Hippocampal formation (tissue), 2 donors: ENCODE measurements around the gene RIN3.
A peak's percentile ranks its signal among the peaks of the same experiment; 100 is the strongest.
"Not testable (repeated sequence)": the region's sequence is repeated elsewhere in the genome, so short reads cannot be mapped to it uniquely, and the experiment has no call there.

ENCODE experiments used
- DNase-seq, 2 donors: peaks; one replicate each; lab custom pipeline; 2025; lab: John Stamatoyannopoulos, UW

RIN3 gene

GRCh38 chr14:92531106-92531873 lies 17.7 kb downstream of the RIN3 start:
- DNase-seq, result no peak

- no peak for DNase-seq
These were observed 19.0 kb downstream of the RIN3 start for GRCh38 chr14:92532490-92533163.

GRCh38 chr14:92534932-92535643 lies 21.5 kb downstream of the RIN3 start:
- no peak for DNase-seq

- DNase-seq, result not testable (repeated sequence)
These were observed 22.6 kb downstream of the RIN3 start for GRCh38 chr14:92536231-92536630.

DNA sequence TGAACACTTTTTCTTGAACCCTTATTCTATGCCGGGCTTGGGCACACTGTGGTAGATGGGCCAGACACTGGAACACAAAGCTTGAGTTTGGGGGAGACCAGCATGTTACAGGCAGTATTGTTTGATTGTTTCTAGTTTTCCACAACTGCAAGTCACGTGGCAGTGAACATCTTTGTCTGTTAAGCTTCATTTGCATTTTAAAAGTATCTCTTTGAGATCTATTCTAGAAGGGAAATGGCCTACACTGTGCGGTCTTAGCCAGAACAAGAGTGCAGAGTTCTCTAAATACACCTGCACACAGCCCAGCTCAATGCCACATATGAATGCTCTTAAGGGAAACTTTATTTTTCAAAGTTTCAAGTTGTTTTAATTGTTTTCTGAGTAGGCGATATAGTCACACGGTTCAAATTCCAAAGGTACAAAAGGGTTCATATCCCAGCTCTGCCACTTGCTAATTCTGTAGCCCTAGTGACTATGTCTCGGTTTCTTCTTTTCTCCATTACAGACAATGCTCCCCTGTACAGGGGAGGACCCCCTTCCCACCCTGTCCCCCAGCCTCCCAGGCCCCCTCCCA lies 24.9 kb downstream of the RIN3 start:
- no peak for DNase-seq

GRCh38 chr14:92539419-92539818 lies 25.8 kb downstream of the RIN3 start:
- no peak for DNase-seq

GRCh38 chr14:92539875-92540274 lies 26.3 kb downstream of the RIN3 start:
- DNase-seq, result no peak

DNA sequence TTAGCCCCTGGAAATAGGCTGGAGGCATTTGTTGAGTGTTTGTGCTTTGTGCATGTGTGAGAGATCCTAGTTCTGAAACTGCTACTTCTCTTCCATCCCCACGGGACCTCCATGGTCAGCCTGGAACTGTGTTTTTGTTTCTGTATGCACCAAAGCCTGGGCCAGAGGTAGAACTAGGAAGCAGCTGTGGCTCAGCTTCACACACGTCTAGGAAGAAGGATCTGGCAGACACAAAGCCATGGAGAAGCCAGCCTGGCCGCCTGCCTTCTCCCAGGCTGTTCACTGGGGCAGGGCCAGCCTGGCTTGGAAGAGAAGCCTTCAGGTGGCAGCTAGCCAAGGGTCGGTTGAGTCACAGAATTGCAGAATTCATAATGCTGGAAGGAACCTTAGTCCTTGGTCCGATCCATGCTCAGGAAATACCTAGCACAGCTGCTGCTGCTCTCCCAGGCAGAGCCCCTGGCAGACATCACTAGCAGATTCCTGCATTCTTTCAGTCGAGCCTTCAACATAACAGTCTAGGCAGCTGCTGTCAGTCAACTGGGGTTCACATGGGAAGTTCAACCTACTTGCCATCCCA lies 27.0 kb downstream of the RIN3 start:
- peak in 1 of 2 donors; percentile 20 for DNase-seq

- no peak for DNase-seq
These were observed 29.4 kb downstream of the RIN3 start for GRCh38 chr14:92542766-92543554.

DNA sequence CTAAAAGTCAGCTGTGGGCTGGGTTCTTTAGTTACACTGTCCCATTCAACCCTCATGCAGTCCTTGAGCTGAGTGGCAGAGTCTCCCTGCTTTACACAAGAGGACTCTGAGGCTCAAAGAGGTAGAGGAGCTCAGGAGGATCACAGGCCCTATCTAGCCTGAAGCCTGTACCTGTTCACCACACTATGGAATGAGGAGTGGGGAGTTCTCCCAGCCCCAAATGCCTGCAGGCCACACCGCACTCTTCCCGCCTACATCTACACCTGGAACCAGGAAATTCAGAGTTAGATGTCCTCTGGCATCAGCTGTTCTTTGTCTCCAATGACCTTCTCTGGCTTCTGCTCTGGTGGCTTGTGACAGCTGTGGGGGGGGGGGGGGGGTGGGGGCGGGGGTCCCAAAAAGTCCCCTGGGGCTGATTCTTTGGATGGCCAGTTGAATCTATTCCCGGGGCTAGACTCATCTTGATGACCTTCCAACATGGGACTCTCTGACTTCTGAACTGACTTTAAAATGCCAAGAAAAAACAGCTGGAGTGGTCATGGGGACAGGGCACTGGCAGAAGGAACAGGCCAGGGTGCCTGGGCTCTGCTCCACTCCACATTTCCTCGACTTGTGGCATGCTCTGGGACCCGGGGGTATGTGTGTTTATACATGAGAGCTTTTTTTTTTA lies 30.6 kb downstream of the RIN3 start:
- DNase-seq, result no peak

DNA sequence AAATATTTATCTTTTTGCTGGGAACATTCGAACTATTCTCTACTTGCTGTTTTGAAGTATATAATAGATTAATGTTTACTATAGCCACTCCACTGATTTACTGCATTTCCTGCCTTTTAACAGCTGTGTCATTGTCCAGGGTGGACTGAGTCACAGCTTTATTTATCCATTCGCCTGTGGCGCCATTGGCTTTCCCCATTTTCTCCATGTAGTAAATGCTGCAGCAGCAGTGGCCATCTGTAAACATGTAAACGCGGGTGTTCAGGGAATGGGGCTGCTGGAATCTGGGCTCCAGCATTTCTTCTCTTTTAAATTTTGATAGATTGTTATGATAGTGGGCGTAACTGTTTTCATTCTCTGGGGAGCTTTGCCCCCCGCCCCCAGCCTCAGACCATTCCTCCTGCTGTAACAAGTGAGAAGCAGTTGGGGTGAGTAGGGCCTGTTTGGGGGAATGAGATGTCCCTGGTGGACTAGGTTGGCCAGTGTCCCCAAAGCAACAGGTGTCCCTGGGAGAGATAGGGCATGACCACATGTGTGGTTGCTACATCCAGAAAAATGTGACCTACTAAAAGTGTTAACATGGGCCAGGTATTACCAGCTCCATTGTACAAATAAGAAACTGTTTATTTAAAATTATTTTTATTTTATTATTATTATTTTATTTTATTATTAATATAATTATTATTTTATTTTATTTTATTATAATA lies 32.9 kb downstream of the RIN3 start:
- DNase-seq, result no peak

DNA sequence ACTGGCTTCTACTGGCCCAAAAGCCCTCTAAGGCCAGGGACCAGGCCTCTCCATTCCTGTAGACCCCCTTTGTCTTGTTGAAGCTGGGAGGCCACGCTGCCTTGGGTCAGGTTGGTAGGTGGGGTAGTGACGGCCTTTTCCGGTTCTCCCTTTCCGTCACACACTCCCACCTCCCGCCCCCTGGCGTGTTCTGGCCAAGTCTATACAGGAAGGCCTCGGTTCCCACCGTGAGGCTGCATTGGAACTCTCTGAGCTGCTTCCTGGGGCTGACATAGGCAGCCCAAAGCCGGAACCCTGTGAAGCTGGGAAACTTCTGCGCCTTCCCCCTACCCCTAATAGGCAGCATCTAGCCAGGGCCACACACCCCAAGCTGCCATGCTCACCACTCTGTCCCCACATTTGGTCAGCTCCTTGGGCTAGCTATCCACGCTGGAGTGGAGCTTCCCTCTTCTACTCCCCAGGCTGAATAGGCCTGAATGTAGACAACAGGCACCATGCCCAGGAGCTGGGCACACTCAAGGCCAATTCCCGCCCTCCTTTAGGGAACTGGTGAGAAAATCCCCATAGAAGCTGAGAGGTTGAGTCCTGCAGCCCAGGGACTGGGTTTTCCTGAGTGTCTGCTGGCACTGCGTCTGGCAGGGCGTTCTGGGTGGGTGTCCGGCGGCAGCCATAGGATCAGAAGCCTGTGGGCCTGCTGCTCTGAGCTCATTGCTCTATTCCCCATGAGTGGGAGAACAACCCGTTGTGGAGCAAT lies 35.7 kb downstream of the RIN3 start:
- no peak for DNase-seq

GRCh38 chr14:92549859-92550230 lies 36.3 kb downstream of the RIN3 start:
- DNase-seq, result no peak

DNA sequence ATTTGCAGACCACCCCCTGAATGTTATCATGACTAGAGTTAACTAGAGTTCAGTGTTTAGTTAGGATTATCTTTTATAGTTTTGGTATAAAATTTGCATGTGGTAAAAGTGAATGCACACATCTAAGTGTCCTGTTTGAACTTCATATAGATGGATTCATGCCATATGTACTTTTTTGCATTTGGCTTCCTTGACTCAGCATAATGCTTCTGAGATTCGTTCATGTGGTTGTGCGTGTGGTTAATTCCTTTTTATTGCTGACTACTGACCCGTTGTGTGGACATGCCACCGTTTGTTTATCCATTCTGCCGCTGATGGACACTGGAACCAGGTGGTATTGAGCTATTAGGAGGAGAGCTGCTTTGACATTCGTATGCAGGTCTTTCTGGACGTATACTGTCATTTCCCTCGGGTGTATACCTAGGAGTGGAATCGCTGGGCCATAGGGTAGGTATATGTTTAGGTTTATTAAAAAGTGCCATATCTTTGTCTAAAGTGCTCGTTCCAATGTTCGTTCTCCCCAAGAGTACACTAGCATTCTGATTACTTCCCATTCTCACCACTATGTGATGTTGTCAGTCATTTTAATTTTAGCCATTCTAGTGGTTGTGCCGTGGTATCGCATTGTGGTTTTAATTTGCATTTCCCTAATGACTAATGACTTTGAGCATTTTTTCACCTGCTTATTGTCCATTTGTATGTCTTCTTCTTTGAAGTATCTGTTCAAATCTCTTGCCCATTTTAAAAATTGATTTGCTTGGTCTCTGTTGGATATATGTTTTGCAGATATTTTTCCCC lies 37.7 kb downstream of the RIN3 start:
- DNase-seq, result no peak

DNA sequence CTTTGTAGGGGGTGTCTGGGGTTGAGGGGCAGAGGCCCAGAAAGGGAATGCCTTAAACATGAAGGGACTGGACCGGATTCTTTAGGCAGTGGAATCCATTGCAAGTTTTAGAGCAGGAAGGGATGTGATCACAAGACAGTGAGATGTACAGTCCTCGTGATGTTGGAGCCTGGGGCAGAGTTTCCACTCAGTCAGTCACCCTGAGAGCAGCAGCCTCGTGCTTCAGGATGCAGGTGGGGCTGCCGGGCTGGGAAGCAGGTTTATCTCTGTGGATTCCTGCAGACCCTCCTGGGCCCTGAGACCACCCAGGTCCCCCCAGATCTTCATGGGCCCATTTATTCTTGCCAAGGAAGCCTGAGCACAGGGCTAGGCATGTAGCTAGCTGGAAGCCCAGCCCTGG lies 38.5 kb downstream of the RIN3 start:
- DNase-seq, result no peak

GRCh38 chr14:92553438-92553837 lies 39.9 kb downstream of the RIN3 start:
- DNase-seq, result no peak

- no peak for DNase-seq
These were observed 42.0 kb downstream of the RIN3 start for GRCh38 chr14:92555465-92556111.

DNA sequence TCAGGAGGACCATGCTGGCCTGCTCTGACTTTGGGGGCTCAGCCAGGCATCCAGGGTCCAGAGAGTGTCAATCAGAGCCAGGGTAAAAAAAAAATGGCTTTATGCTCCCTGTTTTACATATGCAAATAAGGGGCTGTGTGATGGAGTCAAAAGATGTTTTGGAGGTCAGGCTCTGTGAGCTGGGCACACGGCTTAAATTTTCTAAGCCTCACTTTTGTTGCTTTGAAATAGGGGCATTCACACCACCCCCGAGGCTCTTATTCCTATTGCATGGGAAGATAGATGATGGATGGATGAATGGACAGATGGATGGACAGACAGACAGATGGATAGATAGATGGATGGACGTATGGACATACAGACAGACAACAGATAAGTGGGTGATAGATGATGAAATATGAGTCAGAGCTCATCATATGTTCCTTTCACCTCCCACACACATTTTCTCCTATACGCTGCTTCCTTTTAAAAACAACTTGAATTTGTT lies 42.7 kb downstream of the RIN3 start:
- DNase-seq, result no peak
